ENCODE results near the gene CNIH3.

The CNIH3 gene

GRCh38 chr1:224679606-224680005 lies 63.5 kb downstream of the CNIH3 start:
- H3K4me3 ChIP-seq (ENCODE audit: insufficient read depth, low read length, poor library complexity, severe bottlenecking) = no peak overlapping the region
- no peaks in the 10 kb centered on the region for H3F3A ChIP-seq (ENCODE audit: insufficient read depth)
- H2AFZ ChIP-seq (ENCODE audit: low read depth, low read length, severe bottlenecking) = no peak overlapping the region
- no peaks in the 10 kb centered on the region for H3K36me3 ChIP-seq (ENCODE audit: low read length)
- no peaks in the 10 kb centered on the region for H4K20me1 ChIP-seq (ENCODE audit: low read depth, low read length)
- H3K9me2 ChIP-seq (replicated peaks; ENCODE audit: insufficient read depth, low read length) = no peaks in the 10 kb centered on the region
- H3K79me2 ChIP-seq (ENCODE audit: insufficient read depth, low read length) = no peaks in the 10 kb centered on the region
- no peak overlapping the region for H3K4me2 ChIP-seq (ENCODE audit: low read depth, low read length, poor library complexity, severe bottlenecking)
- H3K9me3 ChIP-seq (ENCODE audit: insufficient read depth, low read length) = no peaks in the 10 kb centered on the region
- no peak overlapping the region for H3K27ac ChIP-seq (ENCODE audit: low read depth, low read length)
- TF ChIP-seq EZH2phosphoT487 (conservative IDR thresholded peaks at IDR 0.05; ENCODE audit: low read length) (no peak), CTCF (IDR thresholded peaks at IDR 0.05; ENCODE audit: insufficient read depth, low read length, poor library complexity, severe bottlenecking) (no peak)
- H3K9ac ChIP-seq (ENCODE audit: low read length) = no peak overlapping the region
- no peaks in the 10 kb centered on the region for H3K27me3 ChIP-seq (ENCODE audit: low read length)

GRCh38 chr1:224681816-224682215 lies 65.7 kb downstream of the CNIH3 start:
- no peaks in the 10 kb centered on the region for H3F3A ChIP-seq (ENCODE audit: insufficient read depth)
- H3K36me3 ChIP-seq (ENCODE audit: low read length) = no peaks in the 10 kb centered on the region
- no peak overlapping the region for H3K27ac ChIP-seq (ENCODE audit: low read depth, low read length)
- no peak overlapping the region for H3K9ac ChIP-seq (ENCODE audit: low read length)
- TF ChIP-seq CTCF (IDR thresholded peaks at IDR 0.05; ENCODE audit: insufficient read depth, low read length, poor library complexity, severe bottlenecking) (no peak), EZH2phosphoT487 (conservative IDR thresholded peaks at IDR 0.05; ENCODE audit: low read length) (no peak)
- no peaks in the 10 kb centered on the region for H3K27me3 ChIP-seq (ENCODE audit: low read length)
- H3K4me2 ChIP-seq (ENCODE audit: low read depth, low read length, poor library complexity, severe bottlenecking) = no peak overlapping the region
- no peaks in the 10 kb centered on the region for H3K9me3 ChIP-seq (ENCODE audit: insufficient read depth, low read length)
- H3K4me3 ChIP-seq (ENCODE audit: insufficient read depth, low read length, poor library complexity, severe bottlenecking) = no peak overlapping the region
- no peaks in the 10 kb centered on the region for H4K20me1 ChIP-seq (ENCODE audit: low read depth, low read length)
- no peaks in the 10 kb centered on the region for H3K79me2 ChIP-seq (ENCODE audit: insufficient read depth, low read length)
- H2AFZ ChIP-seq (ENCODE audit: low read depth, low read length, severe bottlenecking) = no peak overlapping the region
- no peaks in the 10 kb centered on the region for H3K9me2 ChIP-seq (replicated peaks; ENCODE audit: insufficient read depth, low read length)

- no peaks in the 10 kb centered on the region for H3F3A ChIP-seq (ENCODE audit: insufficient read depth)
- H4K20me1 ChIP-seq (ENCODE audit: low read depth, low read length) = no peaks in the 10 kb centered on the region
Observed at GRCh38 chr1:224683936-224684335, 67.8 kb downstream of the CNIH3 start.

More at GRCh38 chr1:224683936-224684335, 67.8 kb downstream of the CNIH3 start:
- no peaks in the 10 kb centered on the region for H3K9me3 ChIP-seq (ENCODE audit: insufficient read depth, low read length)
- no peak for TF ChIP-seq CTCF (IDR thresholded peaks at IDR 0.05; ENCODE audit: insufficient read depth, low read length, poor library complexity, severe bottlenecking)
- TF ChIP-seq EZH2phosphoT487 (conservative IDR thresholded peaks at IDR 0.05; ENCODE audit: low read length) = no peak
- H3K9me2 ChIP-seq (replicated peaks; ENCODE audit: insufficient read depth, low read length) = no peaks in the 10 kb centered on the region
- no peak overlapping the region for H3K9ac ChIP-seq (ENCODE audit: low read length)
- no peaks in the 10 kb centered on the region for H3K36me3 ChIP-seq (ENCODE audit: low read length)
- H3K4me2 ChIP-seq (ENCODE audit: low read depth, low read length, poor library complexity, severe bottlenecking) = no peak overlapping the region
- no peak overlapping the region for H2AFZ ChIP-seq (ENCODE audit: low read depth, low read length, severe bottlenecking)
- H3K27me3 ChIP-seq (ENCODE audit: low read length) = no peaks in the 10 kb centered on the region
- no peak overlapping the region for H3K4me3 ChIP-seq (ENCODE audit: insufficient read depth, low read length, poor library complexity, severe bottlenecking)
- no peaks in the 10 kb centered on the region for H3K79me2 ChIP-seq (ENCODE audit: insufficient read depth, low read length)
- H3K27ac ChIP-seq (ENCODE audit: low read depth, low read length) = no peak overlapping the region
